Neural cell (in vitro differentiated cells): Measurements from ENCODE around the gene LRPPRC.

ENCODE experiments used
- CTCF ChIP-seq: fragments of 450-650 bp; IDR thresholded peaks from 2 replicates; pipeline ENCODE4 v1.5.1; 2014; ENCODE audit warnings: antibody characterized with exemption, mild to moderate bottlenecking, moderate library complexity; ENCODE audit not compliant: poor library complexity, severe bottlenecking
- SMC3 ChIP-seq: fragments of 450-650 bp; conservative IDR thresholded peaks from 2 replicates; pipeline ENCODE4 v1.6.1; 2014; ENCODE audit warnings: antibody characterized with exemption, mild to moderate bottlenecking, moderate library complexity; ENCODE audit not compliant: poor library complexity

- no peak for TF ChIP-seq SMC3
- no peak for TF ChIP-seq CTCF
Measured at GRCh38 chr2:43939695-43940256, 56.0 kb downstream of the LRPPRC start.
